ENCODE measurements around the gene TMEM161A. TPM values are rescaled to one million over a fixed set of nuclear protein-coding genes. Genes with fewer than 3 reads are reported as not detected.
"Not testable (repeated sequence)": the region's sequence is repeated elsewhere in the genome, so short reads cannot be mapped to it uniquely, and the experiment has no call there.

TMEM161A gene
- total RNA-seq, 1 donor from 2014 or later: 45.2 TPM

- H3K9me3 Mint-ChIP-seq: no peaks in the 10 kb centered on the region
- no peaks in the 10 kb centered on the region for H3K36me3 Mint-ChIP-seq
- TF ChIP-seq, protein P1, sequence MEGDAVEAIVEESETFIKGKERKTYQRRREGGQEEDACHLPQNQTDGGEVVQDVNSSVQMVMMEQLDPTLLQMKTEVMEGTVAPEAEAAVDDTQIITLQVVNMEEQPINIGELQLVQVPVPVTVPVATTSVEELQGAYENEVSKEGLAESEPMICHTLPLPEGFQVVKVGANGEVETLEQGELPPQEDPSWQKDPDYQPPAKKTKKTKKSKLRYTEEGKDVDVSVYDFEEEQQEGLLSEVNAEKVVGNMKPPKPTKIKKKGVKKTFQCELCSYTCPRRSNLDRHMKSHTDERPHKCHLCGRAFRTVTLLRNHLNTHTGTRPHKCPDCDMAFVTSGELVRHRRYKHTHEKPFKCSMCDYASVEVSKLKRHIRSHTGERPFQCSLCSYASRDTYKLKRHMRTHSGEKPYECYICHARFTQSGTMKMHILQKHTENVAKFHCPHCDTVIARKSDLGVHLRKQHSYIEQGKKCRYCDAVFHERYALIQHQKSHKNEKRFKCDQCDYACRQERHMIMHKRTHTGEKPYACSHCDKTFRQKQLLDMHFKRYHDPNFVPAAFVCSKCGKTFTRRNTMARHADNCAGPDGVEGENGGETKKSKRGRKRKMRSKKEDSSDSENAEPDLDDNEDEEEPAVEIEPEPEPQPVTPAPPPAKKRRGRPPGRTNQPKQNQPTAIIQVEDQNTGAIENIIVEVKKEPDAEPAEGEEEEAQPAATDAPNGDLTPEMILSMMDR (conservative IDR thresholded peaks at IDR 0.05): no peak
- H3K27ac Mint-ChIP-seq: peak overlapping the region; percentile 26
- DNase-seq (ENCODE audit: extremely low spot score, unreplicated experiment): no peak
- peaks cover 8% of the 10 kb centered on the region for H3K4me1 Mint-ChIP-seq (ENCODE audit: unreplicated experiment)
- H3K4me3 Mint-ChIP-seq: no peak overlapping the region
- peaks cover 4% of the 10 kb centered on the region for H3K27me3 Mint-ChIP-seq
Measured at GRCh38 chr19:19103167-19103566, 35.1 kb downstream of the TMEM161A start.

DNA sequence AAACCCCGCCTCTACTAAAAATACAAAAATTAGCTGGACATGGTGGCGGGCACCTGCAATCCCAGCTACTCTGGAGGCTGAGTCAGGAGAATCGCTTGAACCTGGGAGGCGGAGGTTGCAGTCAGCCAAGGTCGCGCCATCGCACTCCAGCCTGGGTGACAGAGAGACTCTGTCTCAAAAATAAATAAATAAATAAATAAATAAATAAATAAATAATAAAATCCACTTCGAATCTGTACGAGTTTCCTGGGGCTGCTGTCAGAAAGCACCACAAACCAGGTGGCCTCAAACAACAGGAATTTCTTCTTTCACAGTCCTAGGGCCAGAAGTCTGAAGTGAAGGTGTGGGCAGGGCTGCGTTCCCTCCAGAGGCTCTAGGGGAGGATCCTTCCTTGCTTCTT lies 35.7 kb downstream of the TMEM161A start:
- DNase-seq (ENCODE audit: extremely low spot score, unreplicated experiment); H3K4me1 Mint-ChIP-seq (ENCODE audit: unreplicated experiment); H3K36me3 Mint-ChIP-seq; H3K9me3 Mint-ChIP-seq; H3K27me3 Mint-ChIP-seq; H3K4me3 Mint-ChIP-seq: not testable (repeated sequence)
- H3K27ac Mint-ChIP-seq: peak overlapping the region; percentile 26

DNA sequence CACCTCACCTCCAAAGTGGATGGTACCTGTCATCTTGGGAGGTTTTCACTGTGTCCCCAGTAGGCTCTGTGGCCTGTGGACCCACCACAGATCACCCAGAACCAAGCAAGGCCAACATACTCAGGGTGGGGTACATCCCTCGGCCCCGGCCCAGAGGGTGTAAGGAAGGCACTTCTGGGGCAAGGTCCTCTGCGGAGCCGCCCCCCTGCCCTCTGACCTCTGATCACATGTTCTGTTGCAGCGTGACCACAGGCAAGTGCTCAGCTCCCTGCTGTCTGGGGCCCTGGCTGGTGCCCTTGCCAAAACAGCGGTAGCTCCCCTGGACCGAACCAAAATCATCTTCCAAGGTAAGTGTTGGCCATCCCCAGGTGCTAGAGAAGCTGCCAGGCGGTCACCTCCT lies 36.7 kb downstream of the TMEM161A start:
- no peaks in the 10 kb centered on the region for H3K36me3 Mint-ChIP-seq
- H3K4me3 Mint-ChIP-seq: no peak overlapping the region
- H3K4me1 Mint-ChIP-seq (ENCODE audit: unreplicated experiment): peaks cover 8% of the 10 kb centered on the region
- no peaks in the 10 kb centered on the region for H3K9me3 Mint-ChIP-seq
- no peak overlapping the region for H3K27ac Mint-ChIP-seq
- no peaks in the 10 kb centered on the region for H3K27me3 Mint-ChIP-seq
- no peak for DNase-seq (ENCODE audit: extremely low spot score, unreplicated experiment)
- TF ChIP-seq, protein P1 (conservative IDR thresholded peaks at IDR 0.05): no peak

DNA sequence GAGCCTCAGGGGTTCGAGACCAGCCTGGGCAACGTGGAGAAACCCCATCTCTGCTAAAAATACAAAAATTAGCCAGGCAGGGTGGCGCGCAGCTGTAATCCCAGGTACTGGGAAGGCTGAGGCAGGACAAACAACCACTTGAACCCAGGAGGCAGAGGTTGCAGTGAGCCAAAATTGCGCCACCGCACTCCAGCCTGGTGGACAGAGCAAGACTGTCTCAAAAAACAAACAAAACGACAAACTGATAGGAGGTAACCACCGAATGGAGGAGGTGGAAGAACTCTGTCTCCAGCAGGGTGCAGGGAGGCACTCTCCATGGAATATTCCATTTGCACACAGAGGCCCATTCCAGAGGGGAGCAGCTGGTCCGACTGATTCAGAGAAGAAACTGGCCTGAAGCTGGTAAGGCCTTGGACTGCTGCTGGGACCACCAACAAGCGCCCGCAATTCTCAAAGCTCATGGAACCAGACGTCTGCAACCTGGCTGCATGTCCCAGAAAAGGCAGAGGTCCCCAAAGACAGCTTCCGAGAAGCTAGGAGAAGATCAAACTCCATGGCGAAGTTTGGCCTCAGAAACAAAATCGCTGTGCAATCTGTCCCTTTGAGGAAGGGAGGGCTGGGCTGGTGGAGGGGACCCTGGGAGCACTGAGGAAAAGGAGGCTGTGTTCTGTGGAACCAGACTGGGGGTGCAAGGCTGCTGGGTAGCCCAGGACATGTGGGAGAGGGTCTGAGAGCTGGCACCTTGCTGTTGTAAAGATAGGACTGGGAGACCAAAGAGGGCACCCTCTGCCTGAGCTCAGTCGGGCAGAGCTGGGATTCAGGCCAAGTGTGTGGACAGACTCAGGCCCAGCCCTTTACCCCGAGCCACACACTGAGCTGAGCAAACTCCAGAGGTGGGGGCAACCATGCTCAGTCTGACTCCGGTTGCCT lies 39.3 kb downstream of the TMEM161A start:
- DNase-seq (ENCODE audit: extremely low spot score, unreplicated experiment): no peak
- H3K27ac Mint-ChIP-seq: no peak overlapping the region
- no peak overlapping the region for H3K4me3 Mint-ChIP-seq
- no peaks in the 10 kb centered on the region for H3K36me3 Mint-ChIP-seq
- H3K4me1 Mint-ChIP-seq (ENCODE audit: unreplicated experiment): no peaks in the 10 kb centered on the region
- TF ChIP-seq, protein P1 (conservative IDR thresholded peaks at IDR 0.05): no peak
- no peaks in the 10 kb centered on the region for H3K27me3 Mint-ChIP-seq
- H3K9me3 Mint-ChIP-seq: no peaks in the 10 kb centered on the region

DNA sequence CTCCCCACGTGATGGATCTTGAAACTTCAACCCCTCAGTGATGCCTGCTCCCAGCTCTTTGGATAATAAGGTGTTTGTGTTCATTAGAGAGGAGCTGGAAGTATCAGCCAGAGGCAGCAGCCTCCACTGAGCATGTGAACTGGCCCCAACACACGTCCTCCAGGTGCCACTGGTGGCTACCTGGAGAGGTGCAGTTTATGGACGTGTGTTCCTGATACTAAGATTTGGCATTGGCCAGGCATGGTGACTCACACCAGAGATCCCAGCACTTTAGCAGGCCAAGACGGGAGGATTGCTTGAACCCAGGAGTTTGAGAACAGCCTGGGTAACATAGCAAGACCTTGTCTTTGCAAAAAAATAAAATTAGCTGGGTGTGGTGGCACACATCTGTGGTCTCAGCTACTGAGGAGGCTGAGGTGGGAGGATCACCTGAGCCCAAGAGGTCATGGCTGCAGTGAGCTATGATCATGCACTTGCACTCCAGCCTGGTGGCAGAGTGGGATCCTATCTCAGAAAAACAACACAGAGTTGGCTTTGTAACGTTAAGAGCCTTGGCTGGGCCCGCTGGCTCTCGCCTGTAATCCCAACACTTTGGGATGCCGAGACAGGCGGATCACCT lies 40.1 kb downstream of the TMEM161A start:
- no peaks in the 10 kb centered on the region for H3K36me3 Mint-ChIP-seq

More for the DNA sequence above, 40.1 kb downstream of the TMEM161A start:
- Mint-ChIP-seq H3K4me1 (ENCODE audit: unreplicated experiment) (no peaks in the 10 kb centered on the region), H3K27me3 (no peaks in the 10 kb centered on the region), H3K9me3 (no peaks in the 10 kb centered on the region), H3K4me3 (no peak overlapping the region), H3K27ac (no peak overlapping the region)
- TF ChIP-seq, protein P1 (conservative IDR thresholded peaks at IDR 0.05): no peak
- no peak for DNase-seq (ENCODE audit: extremely low spot score, unreplicated experiment)
